Measurements from ENCODE around the gene TLX3.

TLX3 gene

DNA sequence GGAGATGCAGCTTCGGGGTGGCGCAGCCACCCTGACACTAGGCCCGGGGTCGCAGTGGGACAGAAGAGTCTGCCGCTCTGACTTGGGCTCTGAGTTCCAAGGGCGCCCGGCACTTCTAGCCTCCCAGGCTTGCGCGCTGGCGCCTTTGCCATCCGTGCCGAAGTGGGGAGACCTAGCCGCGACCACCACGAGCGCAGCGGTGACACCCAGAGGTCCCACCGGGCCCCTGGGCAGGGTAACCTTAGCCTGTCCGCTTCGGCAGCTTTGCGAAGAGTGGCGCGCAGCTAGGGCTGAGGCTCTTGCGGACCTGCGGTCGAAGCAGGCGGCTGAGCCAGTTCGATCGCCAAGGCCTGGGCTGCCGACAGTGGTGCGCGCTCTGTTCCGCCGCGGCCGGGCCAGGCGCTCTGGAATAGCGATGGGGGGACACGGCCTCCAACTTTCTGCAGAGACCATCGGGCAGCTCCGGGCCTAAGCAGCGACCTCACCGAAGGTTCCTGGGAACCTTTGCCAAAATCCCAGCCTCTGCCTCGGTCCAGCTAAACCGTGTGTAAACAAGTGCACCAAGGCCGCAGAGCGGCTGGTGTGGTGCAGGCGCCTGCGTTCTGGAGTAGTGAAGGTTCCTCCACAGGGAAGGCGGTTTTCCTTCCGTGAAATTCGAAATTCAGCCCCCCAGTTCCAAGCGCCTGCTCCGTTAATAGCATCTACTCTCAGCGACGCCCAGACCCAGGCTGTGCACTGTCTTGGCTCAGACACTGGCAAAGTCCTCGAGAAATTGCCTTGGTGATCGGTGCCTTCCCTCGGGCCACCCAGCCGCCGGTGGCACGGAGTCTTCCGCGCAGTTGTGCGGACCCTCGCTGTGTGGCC is 7.4 kb downstream of the TLX3 start:
- no peak for ATAC-seq
- TF ChIP-seq ARNTL (CRISPR knock-in tag; IDR thresholded peaks at IDR 0.05; ENCODE audit: borderline replicate concordance, low read depth), result no peak
- no peak for TF ChIP-seq ISL1 (CRISPR knock-in tag; IDR thresholded peaks at IDR 0.05)
- no peak for TF ChIP-seq TCF4 (CRISPR knock-in tag; IDR thresholded peaks at IDR 0.05; ENCODE audit: borderline replicate concordance)
- no peak for TF ChIP-seq PPARA (CRISPR knock-in tag; IDR thresholded peaks at IDR 0.05; ENCODE audit: borderline replicate concordance)
- no peak for TF ChIP-seq ZFP3 (CRISPR knock-in tag; IDR thresholded peaks at IDR 0.05)
- TF ChIP-seq, protein P1, sequence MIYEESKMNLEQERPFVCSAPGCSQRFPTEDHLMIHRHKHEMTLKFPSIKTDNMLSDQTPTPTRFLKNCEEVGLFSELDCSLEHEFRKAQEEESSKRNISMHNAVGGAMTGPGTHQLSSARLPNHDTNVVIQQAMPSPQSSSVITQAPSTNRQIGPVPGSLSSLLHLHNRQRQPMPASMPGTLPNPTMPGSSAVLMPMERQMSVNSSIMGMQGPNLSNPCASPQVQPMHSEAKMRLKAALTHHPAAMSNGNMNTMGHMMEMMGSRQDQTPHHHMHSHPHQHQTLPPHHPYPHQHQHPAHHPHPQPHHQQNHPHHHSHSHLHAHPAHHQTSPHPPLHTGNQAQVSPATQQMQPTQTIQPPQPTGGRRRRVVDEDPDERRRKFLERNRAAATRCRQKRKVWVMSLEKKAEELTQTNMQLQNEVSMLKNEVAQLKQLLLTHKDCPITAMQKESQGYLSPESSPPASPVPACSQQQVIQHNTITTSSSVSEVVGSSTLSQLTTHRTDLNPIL (CRISPR knock-in tag; IDR thresholded peaks at IDR 0.05; ENCODE audit: low read depth), result no peak

DNA sequence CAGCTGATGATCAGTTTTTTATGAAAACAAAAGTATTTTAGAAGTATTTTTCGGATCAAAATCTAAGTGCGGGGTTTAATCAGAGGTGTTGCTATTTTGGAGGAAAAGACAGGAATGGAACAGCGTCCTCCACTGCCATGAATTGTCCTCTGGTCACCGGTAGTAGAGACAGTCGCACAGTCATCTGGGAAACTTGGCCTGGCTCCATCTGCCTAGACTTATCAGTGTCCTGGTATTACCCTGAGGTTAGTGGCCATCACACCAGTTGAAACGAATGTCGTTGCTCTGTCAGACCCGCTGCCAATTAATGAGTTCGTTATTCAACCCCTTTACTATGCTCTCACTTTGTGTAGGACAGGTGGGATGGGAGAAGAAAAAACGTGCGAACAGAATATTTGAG is 8.2 kb downstream of the TLX3 start:
- no peak for ATAC-seq
- TF ChIP-seq, protein P2, sequence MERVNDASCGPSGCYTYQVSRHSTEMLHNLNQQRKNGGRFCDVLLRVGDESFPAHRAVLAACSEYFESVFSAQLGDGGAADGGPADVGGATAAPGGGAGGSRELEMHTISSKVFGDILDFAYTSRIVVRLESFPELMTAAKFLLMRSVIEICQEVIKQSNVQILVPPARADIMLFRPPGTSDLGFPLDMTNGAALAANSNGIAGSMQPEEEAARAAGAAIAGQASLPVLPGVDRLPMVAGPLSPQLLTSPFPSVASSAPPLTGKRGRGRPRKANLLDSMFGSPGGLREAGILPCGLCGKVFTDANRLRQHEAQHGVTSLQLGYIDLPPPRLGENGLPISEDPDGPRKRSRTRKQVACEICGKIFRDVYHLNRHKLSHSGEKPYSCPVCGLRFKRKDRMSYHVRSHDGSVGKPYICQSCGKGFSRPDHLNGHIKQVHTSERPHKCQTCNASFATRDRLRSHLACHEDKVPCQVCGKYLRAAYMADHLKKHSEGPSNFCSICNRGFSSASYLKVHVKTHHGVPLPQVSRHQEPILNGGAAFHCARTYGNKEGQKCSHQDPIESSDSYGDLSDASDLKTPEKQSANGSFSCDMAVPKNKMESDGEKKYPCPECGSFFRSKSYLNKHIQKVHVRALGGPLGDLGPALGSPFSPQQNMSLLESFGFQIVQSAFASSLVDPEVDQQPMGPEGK (CRISPR knock-in tag; IDR thresholded peaks at IDR 0.05; ENCODE audit: borderline replicate concordance), result no peak
- no peak for TF ChIP-seq OSR1 (CRISPR knock-in tag; IDR thresholded peaks at IDR 0.05)
- TF ChIP-seq TOX (CRISPR knock-in tag; IDR thresholded peaks at IDR 0.05; ENCODE audit: borderline replicate concordance), result no peak
- no peak for TF ChIP-seq ISL1 (CRISPR knock-in tag; IDR thresholded peaks at IDR 0.05)
- TF ChIP-seq ARNTL (CRISPR knock-in tag; IDR thresholded peaks at IDR 0.05; ENCODE audit: borderline replicate concordance, low read depth), result no peak
- TF ChIP-seq ZFP30 (CRISPR knock-in tag; IDR thresholded peaks at IDR 0.05), result no peak
- TF ChIP-seq ZC3H10 (CRISPR knock-in tag; IDR thresholded peaks at IDR 0.05), result no peak
- TF ChIP-seq CSRNP3 (CRISPR knock-in tag; IDR thresholded peaks at IDR 0.05), result no peak
- no peak for TF ChIP-seq SNAI2 (CRISPR knock-in tag; IDR thresholded peaks at IDR 0.05)
- no peak for TF ChIP-seq ESRRG (CRISPR knock-in tag; IDR thresholded peaks at IDR 0.05)
- TF ChIP-seq, protein P3, sequence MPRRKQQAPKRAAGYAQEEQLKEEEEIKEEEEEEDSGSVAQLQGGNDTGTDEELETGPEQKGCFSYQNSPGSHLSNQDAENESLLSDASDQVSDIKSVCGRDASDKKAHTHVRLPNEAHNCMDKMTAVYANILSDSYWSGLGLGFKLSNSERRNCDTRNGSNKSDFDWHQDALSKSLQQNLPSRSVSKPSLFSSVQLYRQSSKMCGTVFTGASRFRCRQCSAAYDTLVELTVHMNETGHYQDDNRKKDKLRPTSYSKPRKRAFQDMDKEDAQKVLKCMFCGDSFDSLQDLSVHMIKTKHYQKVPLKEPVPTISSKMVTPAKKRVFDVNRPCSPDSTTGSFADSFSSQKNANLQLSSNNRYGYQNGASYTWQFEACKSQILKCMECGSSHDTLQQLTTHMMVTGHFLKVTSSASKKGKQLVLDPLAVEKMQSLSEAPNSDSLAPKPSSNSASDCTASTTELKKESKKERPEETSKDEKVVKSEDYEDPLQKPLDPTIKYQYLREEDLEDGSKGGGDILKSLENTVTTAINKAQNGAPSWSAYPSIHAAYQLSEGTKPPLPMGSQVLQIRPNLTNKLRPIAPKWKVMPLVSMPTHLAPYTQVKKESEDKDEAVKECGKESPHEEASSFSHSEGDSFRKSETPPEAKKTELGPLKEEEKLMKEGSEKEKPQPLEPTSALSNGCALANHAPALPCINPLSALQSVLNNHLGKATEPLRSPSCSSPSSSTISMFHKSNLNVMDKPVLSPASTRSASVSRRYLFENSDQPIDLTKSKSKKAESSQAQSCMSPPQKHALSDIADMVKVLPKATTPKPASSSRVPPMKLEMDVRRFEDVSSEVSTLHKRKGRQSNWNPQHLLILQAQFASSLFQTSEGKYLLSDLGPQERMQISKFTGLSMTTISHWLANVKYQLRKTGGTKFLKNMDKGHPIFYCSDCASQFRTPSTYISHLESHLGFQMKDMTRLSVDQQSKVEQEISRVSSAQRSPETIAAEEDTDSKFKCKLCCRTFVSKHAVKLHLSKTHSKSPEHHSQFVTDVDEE (CRISPR knock-in tag; IDR thresholded peaks at IDR 0.05), result no peak
- TF ChIP-seq ZNF565 (CRISPR knock-in tag; conservative IDR thresholded peaks at IDR 0.05; ENCODE audit: low read depth), result no peak
- TF ChIP-seq ZFP3 (CRISPR knock-in tag; IDR thresholded peaks at IDR 0.05), result no peak
- TF ChIP-seq TCF4 (CRISPR knock-in tag; IDR thresholded peaks at IDR 0.05; ENCODE audit: borderline replicate concordance), result no peak
- TF ChIP-seq GLIS3 (CRISPR knock-in tag; IDR thresholded peaks at IDR 0.05), result no peak
- TF ChIP-seq CSDC2 (CRISPR knock-in tag; IDR thresholded peaks at IDR 0.05), result no peak

DNA sequence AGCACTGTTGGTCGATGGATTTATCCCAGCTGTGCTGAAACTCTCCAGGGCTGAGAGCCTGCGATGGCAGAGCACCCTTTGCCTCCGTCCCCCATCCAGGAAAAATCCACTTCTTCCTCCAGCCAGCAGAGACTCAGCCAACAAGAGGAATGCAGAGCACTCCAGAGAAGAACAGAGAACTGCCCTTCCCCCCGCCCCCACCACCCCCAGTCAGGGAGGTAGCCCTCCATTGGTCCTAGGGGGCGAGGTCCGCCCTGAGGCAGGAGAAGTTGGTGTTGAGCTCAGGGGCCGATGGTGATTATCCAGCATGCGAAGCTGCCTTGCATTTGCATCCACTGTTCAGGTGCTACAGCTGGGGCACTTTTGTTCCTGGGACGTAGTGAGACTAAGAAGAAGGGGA is 9.0 kb downstream of the TLX3 start:
- no peak for ATAC-seq
- no peak for TF ChIP-seq TCF4 (CRISPR knock-in tag; IDR thresholded peaks at IDR 0.05; ENCODE audit: borderline replicate concordance)
- no peak for TF ChIP-seq ISL1 (CRISPR knock-in tag; IDR thresholded peaks at IDR 0.05)
- TF ChIP-seq, protein P2 (CRISPR knock-in tag; IDR thresholded peaks at IDR 0.05; ENCODE audit: borderline replicate concordance), result no peak
- TF ChIP-seq ARNTL (CRISPR knock-in tag; IDR thresholded peaks at IDR 0.05; ENCODE audit: borderline replicate concordance, low read depth), result no peak
- TF ChIP-seq ZNF565 (CRISPR knock-in tag; conservative IDR thresholded peaks at IDR 0.05; ENCODE audit: low read depth), result no peak
- TF ChIP-seq CSDC2 (CRISPR knock-in tag; IDR thresholded peaks at IDR 0.05), result no peak
